Brain microvascular endothelial cell (primary cell): ENCODE results near the gene PCLO.

Experiments used
- DNase-seq: peaks from one replicate; pipeline ENCODE4 v3.0.0-alpha.2; 2020
- H3K27ac ChIP-seq: fragments of 250-450 bp; sonication (Bioruptor Pico); 2 replicates; pipeline ENCODE4 v1.5.1; 2020; ENCODE audit warnings: mild to moderate bottlenecking, moderate library complexity
- H3K27me3 ChIP-seq: fragments of 250-450 bp; sonication (Bioruptor Pico); replicated peaks from 2 replicates; pipeline ENCODE4 v1.5.1; 2020; ENCODE audit warnings: mild to moderate bottlenecking
- H3K36me3 ChIP-seq: fragments of 250-450 bp; sonication (Bioruptor Pico); replicated peaks from 2 replicates; pipeline ENCODE4 v1.5.1; 2020; ENCODE audit warnings: mild to moderate bottlenecking
- H3K4me3 ChIP-seq: 2 replicates; pipeline ENCODE4 v1.5.1; 2011; ENCODE audit warnings: low read depth, mild to moderate bottlenecking, control low read depth, low read length, moderate library complexity
- in situ Hi-C: cut with HindIII; loops from 2 replicates; pipeline ENCODE4 v1.10.0; 2017; ENCODE audit warnings: low sequenced_read_pairs, low pct_ligation_motif_present
- TF ChIP-seq, protein P1 (sequence below): IDR thresholded peaks from 2 replicates; pipeline ENCODE4 v1.5.1; 2011; ENCODE audit warnings: low read depth, mild to moderate bottlenecking, moderate library complexity, low read length, control low read depth, inconsistent platforms; ENCODE audit errors: missing control alignments

Gene PCLO

GRCh38 chr7:82778021-82778420 is 384.7 kb downstream of the PCLO start:
- Histone ChIP-seq H3K4me3 (no peak overlapping the region), H3K27me3 (no peaks in the 10 kb centered on the region), H3K36me3 (no peaks in the 10 kb centered on the region), H3K27ac (no peak overlapping the region)
- DNase-seq: no peak
- TF ChIP-seq, protein P1, sequence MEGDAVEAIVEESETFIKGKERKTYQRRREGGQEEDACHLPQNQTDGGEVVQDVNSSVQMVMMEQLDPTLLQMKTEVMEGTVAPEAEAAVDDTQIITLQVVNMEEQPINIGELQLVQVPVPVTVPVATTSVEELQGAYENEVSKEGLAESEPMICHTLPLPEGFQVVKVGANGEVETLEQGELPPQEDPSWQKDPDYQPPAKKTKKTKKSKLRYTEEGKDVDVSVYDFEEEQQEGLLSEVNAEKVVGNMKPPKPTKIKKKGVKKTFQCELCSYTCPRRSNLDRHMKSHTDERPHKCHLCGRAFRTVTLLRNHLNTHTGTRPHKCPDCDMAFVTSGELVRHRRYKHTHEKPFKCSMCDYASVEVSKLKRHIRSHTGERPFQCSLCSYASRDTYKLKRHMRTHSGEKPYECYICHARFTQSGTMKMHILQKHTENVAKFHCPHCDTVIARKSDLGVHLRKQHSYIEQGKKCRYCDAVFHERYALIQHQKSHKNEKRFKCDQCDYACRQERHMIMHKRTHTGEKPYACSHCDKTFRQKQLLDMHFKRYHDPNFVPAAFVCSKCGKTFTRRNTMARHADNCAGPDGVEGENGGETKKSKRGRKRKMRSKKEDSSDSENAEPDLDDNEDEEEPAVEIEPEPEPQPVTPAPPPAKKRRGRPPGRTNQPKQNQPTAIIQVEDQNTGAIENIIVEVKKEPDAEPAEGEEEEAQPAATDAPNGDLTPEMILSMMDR: no peak
- in situ Hi-C loops: no loop called here

DNA sequence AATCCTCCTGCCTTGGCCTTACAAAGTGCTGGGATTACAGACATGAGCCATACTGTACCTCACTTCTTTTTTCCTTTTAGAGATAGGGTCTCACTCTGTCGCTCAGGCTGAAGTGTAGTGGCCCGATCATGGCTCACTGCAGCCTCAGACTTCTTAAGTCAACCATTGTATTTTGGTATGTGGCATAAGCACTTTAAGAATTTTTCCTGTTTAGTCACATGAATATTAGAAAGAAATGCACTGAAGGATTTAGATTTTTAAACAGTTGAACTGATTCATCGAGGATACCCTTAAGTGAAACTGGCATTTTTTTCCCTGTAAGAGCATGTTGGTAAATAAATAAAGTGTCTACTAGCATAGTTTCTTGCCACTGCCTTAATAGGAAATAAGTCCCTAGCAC is 399.8 kb downstream of the PCLO start:
- no peaks in the 10 kb centered on the region for H3K27me3 ChIP-seq
- H3K27ac ChIP-seq: no peak overlapping the region
- no peaks in the 10 kb centered on the region for H3K36me3 ChIP-seq
- TF ChIP-seq, protein P1: no peak
- in situ Hi-C loops: no loop called here
- DNase-seq: no peak
- no peak overlapping the region for H3K4me3 ChIP-seq

DNA sequence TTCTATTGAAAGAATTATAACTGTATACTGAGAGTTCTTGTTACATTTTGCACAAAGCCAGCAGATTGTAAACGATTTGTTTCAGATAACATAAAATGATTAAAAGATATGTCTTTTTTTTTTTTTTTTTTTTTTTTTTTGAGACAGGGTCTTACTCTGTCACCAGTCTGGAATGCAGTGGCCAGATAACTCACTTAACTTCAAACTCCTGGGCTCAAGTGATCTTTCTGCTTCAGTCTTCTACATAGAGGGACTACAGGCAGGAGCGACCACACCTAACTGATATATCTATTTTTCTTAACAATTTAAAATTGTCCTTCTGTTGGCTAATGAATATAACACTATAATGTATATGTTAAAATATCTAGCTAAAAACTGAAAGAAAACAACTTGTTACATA is 401.9 kb downstream of the PCLO start:
- Histone ChIP-seq H3K27me3 (no peaks in the 10 kb centered on the region), H3K4me3 (no peak overlapping the region), H3K27ac (no peak overlapping the region), H3K36me3 (no peaks in the 10 kb centered on the region)
- peak; percentile 29 for DNase-seq
- TF ChIP-seq, protein P1: no peak
- in situ Hi-C loops: no loop called here

DNA sequence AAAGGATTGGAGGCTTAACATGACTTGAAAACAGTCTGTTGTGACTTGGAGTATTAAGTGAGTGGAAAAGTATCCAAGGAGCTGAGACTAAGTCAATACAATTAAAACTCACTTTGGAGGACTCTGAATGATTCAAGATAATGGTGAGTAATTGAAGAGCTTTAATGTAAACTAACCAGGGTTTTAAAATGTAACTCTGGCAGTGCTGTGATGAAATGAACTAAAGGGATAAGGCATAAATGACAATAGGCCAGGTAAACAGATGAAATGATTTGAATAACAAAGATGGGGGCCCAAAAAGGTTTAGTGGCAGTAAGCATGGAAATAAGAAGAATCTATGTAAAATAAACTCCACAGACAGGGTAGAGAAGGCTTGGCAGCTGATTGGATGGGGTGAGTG is 402.6 kb downstream of the PCLO start:
- H3K27ac ChIP-seq: no peak overlapping the region
- no peaks in the 10 kb centered on the region for H3K36me3 ChIP-seq
- in situ Hi-C loops: no loop called here
- H3K4me3 ChIP-seq: no peak overlapping the region
- H3K27me3 ChIP-seq: no peaks in the 10 kb centered on the region
- TF ChIP-seq, protein P1: no peak
- DNase-seq: no peak

- no peak overlapping the region for H3K4me3 ChIP-seq
- TF ChIP-seq, protein P1: no peak
- H3K36me3 ChIP-seq: no peaks in the 10 kb centered on the region
- H3K27ac ChIP-seq: no peak overlapping the region
- no peaks in the 10 kb centered on the region for H3K27me3 ChIP-seq
- in situ Hi-C loops: no loop called here
- DNase-seq: peak; percentile 69
Measured at GRCh38 chr7:82755705-82756551, 406.8 kb downstream of the PCLO start.

- in situ Hi-C loops: no loop called here
Measured at GRCh38 chr7:82750007-82750406, 412.7 kb downstream of the PCLO start.

More at GRCh38 chr7:82750007-82750406, 412.7 kb downstream of the PCLO start:
- Histone ChIP-seq H3K4me3 (no peak overlapping the region), H3K36me3 (no peaks in the 10 kb centered on the region), H3K27ac (no peak overlapping the region), H3K27me3 (no peaks in the 10 kb centered on the region)
- no peak for DNase-seq
- TF ChIP-seq, protein P1: no peak
